GM18502 (cell line): ENCODE results near the gene PGK2.

Experiments used
- ATAC-seq: cut with Tn5 transposase; IDR thresholded peaks from one replicate; pipeline ENCODE4 v1.9.1; 2021; ENCODE audit warnings: mild to moderate bottlenecking; ENCODE audit not compliant: unreplicated experiment, poor library complexity

The PGK2 gene

DNA sequence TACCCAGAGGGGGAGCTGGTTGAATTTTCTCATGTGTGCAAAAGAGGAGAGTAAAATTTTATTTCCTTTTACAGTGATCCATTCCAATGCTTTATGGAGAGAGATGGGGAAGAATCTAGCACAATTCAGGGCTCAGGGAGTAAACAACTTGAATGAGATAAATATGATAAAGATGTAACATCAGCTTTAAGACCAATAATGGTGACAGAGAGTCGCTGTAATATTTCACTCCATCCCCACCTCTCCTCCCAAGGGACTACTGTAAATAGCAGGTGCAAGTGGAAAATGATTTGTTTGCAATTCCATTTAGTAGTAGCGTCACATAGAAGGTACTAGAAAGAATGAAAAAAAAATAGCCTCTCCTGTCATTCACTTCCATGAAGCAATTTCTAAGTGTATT is 47.7 kb downstream of the PGK2 start:
- no peak for ATAC-seq

DNA sequence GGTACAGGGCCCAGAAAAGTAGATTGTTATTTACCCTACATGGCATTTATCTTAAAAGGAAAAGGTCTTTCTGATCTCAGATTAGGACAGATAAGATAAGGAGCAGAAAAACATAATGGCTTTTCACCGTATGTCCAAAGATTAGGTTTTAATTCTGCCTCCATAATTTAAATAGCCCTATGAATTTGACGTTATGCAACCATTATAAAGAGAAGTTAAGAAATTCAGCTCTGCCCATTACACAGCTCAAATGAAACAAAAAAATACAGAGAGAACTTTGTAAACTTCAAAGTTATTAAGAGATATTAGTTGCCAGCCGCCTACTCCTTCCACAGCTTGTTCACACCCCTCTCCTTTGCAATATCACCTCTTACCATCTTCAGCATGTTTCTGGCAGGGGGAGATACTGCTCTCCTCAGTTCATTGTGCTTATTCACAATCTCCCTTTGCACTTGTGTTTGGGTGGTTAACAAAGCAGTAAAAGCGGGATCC is 51.0 kb downstream of the PGK2 start:
- no peak for ATAC-seq
